Gastrocnemius medialis (tissue), 4 donors: ENCODE data around the gene ZIM2. TPM values are rescaled to one million over a fixed set of nuclear protein-coding genes. Genes with fewer than 3 reads are reported as not detected.

Experiments
- ATAC-seq, 2 donors: fragments of 150-250 bp; one replicate each; pipeline ENCODE4 v1.9.1; 2016
- DNase-seq, 2 donors: peaks; one replicate each; pipeline ENCODE4 v3.0.0-alpha.2; 2019
- H3K27ac ChIP-seq, 4 donors: fragments of 200-600 bp; sonication (generic); 1 replicate in 1 of 4; 2 replicates in 3 of 4; pipeline ENCODE4 v1.5.1; 2016 to 2018; ENCODE audit warnings: mild to moderate bottlenecking in 2 of 4, moderate library complexity in 1 of 4
- H3K27me3 ChIP-seq, 3 donors: fragments of 200-600 bp; sonication (generic) in 2 of 3; 1 replicate in 1 of 3; 2 replicates in 2 of 3; pipeline versions ENCODE4 v1.5.1 to v1.6.0; 2016 to 2019; ENCODE audit warnings: mild to moderate bottlenecking in 1 of 3, moderate library complexity in 1 of 3
- H3K36me3 ChIP-seq, 2 donors: fragments of 200-600 bp; sonication (generic) in 1 of 2; one replicate each; pipeline ENCODE4 v1.5.1; 2017 to 2018
- H3K4me1 ChIP-seq, 2 donors: fragments of 200-600 bp; sonication (generic) in 1 of 2; one replicate each; pipeline ENCODE4 v1.5.1; 2016 to 2017; ENCODE audit warnings: mild to moderate bottlenecking in 2 of 2
- H3K4me3 ChIP-seq, 4 donors: fragments of 200-600 bp; sonication (generic) in 3 of 4; 1 replicate in 1 of 4; 2 replicates in 3 of 4; pipeline ENCODE4 v1.5.1; 2016 to 2019; ENCODE audit warnings: mild to moderate bottlenecking in 2 of 4
- H3K9me3 ChIP-seq, 3 donors: fragments of 200-600 bp; sonication (generic) in 2 of 3; 1 replicate in 1 of 3; 2 replicates in 2 of 3; pipeline ENCODE4 v1.5.1; 2016 to 2019
- POLR2A ChIP-seq, 2 donors: fragments of 450-650 bp; IDR thresholded peaks; one replicate each; pipeline ENCODE4 v1.6.1; 2017; ENCODE audit warnings: antibody characterized with exemption in 2 of 2, mild to moderate bottlenecking in 2 of 2, moderate library complexity in 2 of 2
- in situ Hi-C, 4 donors: fragments of 200-750 bp; cut with MboI; loops; one replicate each; pipeline versions ENCODE4 v1.15.0 to v1.8.0; 2017; ENCODE audit warnings: low sequenced_read_pairs in 4 of 4
- intact Hi-C: fragments of 100-400 bp; cut with DNase I; formaldehyde crosslinking; loops from one replicate; pipeline ENCODE4 v1.15.1; 2023; ENCODE audit warnings: low total_unique reads
- total RNA-seq, 4 donors: library from RNA; depleted of rRNA; stranded (reverse); fragments of >200 nt; gene quantifications; one replicate each; pipeline versions ENCODE4 v1.1.0 to v1.2.3, GENCODE V29; 2016
- TF ChIP-seq, protein P1 (sequence below), 5 experiments: fragments of 450-650 bp in 3 of 5; fragments of 200-600 bp in 2 of 5; sonication (generic) in 2 of 5; IDR thresholded peaks in 4 of 5; conservative IDR thresholded peaks in 1 of 5; 1 replicate in 4 of 5; 2 replicates in 1 of 5; pipeline ENCODE4 v1.5.1; 2016 to 2019; ENCODE audit warnings: antibody characterized with exemption in 5 of 5, mild to moderate bottlenecking in 3 of 5, moderate library complexity in 3 of 5

Gene ZIM2
- 1 to 10 TPM in 1 of 4 donors, not detected in 3; 3.2 TPM for total RNA-seq

DNA sequence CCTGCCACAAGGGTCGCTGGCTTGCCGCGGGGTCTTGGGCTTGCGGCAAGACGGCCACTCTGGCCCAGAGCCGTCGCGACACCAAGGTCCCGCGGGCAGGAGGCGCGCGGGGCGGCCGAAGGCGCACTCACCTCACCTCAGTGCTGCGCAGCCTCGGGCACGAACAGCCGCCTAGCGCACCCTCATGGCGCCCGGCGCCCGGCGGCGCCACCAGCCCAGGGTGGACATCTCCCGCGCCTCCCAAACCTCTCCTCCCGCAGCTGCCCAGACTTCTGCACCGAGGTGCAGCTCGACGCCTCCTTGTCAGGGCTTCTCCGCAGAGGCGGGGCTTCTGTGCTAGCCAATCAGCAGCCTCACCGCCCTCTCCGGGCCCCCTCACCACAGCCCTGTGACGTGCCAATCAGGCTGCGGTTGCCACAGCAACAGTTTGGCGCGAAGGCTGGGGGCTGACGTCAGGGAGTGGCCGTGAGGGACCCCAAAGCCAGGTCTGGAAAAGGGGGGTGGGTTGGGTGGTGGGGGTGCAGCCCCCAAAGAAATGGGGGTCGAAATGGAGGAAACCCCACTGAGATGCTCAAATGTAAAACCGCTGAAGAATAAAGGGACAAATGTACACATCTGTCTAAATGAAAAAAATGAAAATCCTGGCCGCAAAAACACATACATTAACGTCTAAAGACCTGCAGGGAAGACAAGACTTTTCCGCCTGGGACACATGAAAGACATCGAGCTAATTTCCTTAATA is at the start of gene ZIM2, which contains the start of gene PEG3:
ZIM2 (minus strand) TSS at position 276 of the 742 bp plus-strand sequence. CDS start 16,449 bp downstream, outside the sequence.
PEG3 (minus strand) TSS at position 276 of the 742 bp plus-strand sequence. CDS start 16,071 bp downstream, outside the sequence.
- Histone ChIP-seq H3K9me3 (no peaks in the 10 kb centered on the region), H3K4me3 (peak within 1 kb of the TSS; percentile 40 to 54 (median 45)), H3K27me3 (no peaks in the 10 kb centered on the region), H3K27ac (peak within 1 kb of the TSS; percentile 16 to 55 (median 48)), H3K36me3 (no peaks in the 10 kb centered on the region), H3K4me1 (no peaks in the 10 kb centered on the region)
- in situ Hi-C loops (no loop called here), intact Hi-C loops (no loop called here)
- DNase-seq (no peak), ATAC-seq (no peak)
- no peak for TF ChIP-seq POLR2A (IDR thresholded peaks at IDR 0.05)
- TF ChIP-seq, protein P1, sequence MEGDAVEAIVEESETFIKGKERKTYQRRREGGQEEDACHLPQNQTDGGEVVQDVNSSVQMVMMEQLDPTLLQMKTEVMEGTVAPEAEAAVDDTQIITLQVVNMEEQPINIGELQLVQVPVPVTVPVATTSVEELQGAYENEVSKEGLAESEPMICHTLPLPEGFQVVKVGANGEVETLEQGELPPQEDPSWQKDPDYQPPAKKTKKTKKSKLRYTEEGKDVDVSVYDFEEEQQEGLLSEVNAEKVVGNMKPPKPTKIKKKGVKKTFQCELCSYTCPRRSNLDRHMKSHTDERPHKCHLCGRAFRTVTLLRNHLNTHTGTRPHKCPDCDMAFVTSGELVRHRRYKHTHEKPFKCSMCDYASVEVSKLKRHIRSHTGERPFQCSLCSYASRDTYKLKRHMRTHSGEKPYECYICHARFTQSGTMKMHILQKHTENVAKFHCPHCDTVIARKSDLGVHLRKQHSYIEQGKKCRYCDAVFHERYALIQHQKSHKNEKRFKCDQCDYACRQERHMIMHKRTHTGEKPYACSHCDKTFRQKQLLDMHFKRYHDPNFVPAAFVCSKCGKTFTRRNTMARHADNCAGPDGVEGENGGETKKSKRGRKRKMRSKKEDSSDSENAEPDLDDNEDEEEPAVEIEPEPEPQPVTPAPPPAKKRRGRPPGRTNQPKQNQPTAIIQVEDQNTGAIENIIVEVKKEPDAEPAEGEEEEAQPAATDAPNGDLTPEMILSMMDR (IDR thresholded peaks at IDR 0.05 in 4 of 5, conservative IDR thresholded peaks at IDR 0.05 in 1 of 5), result no peak

DNA sequence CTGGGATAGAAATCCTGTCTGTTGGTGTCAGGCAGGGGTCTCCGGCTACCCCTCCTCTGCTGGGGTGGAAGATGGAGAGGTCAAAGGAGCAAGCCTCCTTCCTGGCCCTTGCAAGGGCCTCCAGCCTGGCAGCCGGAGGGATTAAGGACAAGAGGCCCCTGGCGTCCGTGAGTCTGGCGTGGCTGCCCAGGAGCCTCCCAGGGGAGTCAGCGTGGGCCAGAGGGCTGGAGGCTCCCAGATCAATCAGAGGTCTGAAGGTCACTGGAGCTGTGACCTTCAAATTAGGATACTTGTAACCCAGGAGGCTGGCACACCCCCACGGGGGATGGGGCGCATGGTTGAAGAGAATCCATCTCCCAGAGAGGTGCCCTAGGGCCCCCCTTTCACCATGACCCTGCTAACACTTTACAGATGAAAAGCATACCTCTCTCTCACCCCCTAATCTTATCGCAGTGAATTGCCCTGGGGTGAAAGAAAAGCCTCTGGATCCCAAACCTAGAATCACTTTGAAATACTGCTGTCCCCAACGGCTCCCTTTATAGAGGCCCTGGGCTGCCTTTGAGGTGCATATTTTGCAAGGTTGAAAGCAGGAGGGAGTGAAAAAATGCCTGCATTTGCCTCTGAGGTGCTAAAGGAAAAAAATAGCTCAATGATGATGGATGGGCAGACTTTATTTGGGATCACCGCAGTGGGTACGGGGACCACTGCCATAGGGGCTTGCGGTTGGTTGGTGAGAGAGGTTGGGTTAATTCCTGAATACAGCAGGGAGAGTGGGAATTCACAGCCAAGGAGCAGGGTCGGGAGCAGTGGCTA is 44.9 kb upstream of the ZIM2 start:
- TF ChIP-seq, protein P1 (IDR thresholded peaks at IDR 0.05 in 4 of 5, conservative IDR thresholded peaks at IDR 0.05 in 1 of 5), result no peak
- TF ChIP-seq POLR2A (IDR thresholded peaks at IDR 0.05), result no peak
- ATAC-seq (no peak), DNase-seq (no peak)
- no peak overlapping the region for H3K4me3 ChIP-seq
- intact Hi-C loops (no loop called here), in situ Hi-C loops (no loop called here)
- no peaks in the 10 kb centered on the region for H3K4me1 ChIP-seq
- H3K36me3 ChIP-seq, result no peaks in the 10 kb centered on the region
- H3K27ac ChIP-seq, result no peak overlapping the region
- no peaks in the 10 kb centered on the region for H3K9me3 ChIP-seq
- H3K27me3 ChIP-seq, result no peaks in the 10 kb centered on the region

DNA sequence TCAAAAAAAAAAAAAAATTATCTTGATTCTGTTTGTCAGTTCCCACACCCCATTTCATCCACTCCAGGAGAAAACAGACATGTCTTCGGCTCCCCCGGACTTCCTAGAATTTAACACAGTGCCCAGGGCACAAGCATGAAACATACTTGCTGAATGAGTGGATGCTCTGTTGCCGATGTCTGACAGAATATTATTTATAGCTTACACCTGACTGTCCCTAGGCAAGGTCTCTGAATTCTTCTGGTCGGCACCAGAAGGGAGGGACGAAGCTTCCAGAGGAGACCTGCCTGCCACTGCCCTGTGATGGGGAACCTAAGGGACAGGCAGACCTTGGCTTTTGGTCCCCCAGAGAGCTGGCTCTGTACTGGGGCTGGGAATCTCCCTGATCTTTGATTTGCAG is 43.9 kb upstream of the ZIM2 start:
- ATAC-seq, result no peak
- Histone ChIP-seq H3K36me3 (no peaks in the 10 kb centered on the region), H3K4me1 (no peaks in the 10 kb centered on the region), H3K27ac (no peak overlapping the region), H3K9me3 (no peaks in the 10 kb centered on the region), H3K27me3 (no peaks in the 10 kb centered on the region), H3K4me3 (no peak overlapping the region)
- no peak for TF ChIP-seq POLR2A (IDR thresholded peaks at IDR 0.05)
- TF ChIP-seq, protein P1 (IDR thresholded peaks at IDR 0.05 in 4 of 5, conservative IDR thresholded peaks at IDR 0.05 in 1 of 5), result no peak
- no peak for DNase-seq
- intact Hi-C loops, result no loop called here
- in situ Hi-C loops, result no loop called here

DNA sequence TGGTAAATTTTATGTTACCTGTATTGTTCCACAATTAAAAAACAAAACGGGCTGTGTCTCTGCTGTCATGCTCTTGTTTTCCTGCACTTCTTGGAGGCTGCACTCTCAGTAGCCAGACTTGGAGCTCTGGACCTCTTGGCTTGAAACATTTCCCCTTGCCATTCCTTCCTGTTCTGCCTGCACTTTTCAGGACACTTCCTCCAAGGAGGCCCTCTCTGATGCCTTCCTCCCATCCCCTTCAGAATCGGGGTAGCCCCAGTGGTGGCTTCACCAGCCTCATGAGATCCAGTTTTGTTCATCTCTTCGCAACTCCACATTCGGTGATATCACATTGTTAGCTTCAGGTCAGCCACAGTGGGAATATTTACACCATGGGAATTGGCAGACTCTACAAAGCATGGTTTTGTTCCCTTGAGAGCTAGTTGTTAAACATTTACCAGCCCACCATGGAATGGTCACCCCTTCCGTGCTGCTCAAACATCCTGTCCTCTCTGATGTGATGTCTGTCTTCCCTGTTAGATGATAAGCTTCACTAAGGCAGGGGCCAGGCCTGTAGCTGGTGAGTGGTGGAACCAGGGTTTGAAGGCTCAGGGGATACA is 40.2 kb upstream of the ZIM2 start:
- no peak overlapping the region for H3K27ac ChIP-seq
- no peaks in the 10 kb centered on the region for H3K4me1 ChIP-seq
- in situ Hi-C loops, result no loop called here
- no peaks in the 10 kb centered on the region for H3K36me3 ChIP-seq
- intact Hi-C loops, result no loop called here
- DNase-seq (no peak), ATAC-seq (no peak)
- TF ChIP-seq POLR2A (IDR thresholded peaks at IDR 0.05), result no peak
- TF ChIP-seq, protein P1 (IDR thresholded peaks at IDR 0.05 in 4 of 5, conservative IDR thresholded peaks at IDR 0.05 in 1 of 5), result no peak
- H3K9me3 ChIP-seq, result no peaks in the 10 kb centered on the region
- no peaks in the 10 kb centered on the region for H3K27me3 ChIP-seq
- H3K4me3 ChIP-seq, result no peak overlapping the region
